Spleen (tissue), 11 donors: ENCODE results near the gene ADH7. TPM values are rescaled to one million over a fixed set of nuclear protein-coding genes. Genes with fewer than 3 reads are reported as not detected.
"Not testable (repeated sequence)": the region's sequence is repeated elsewhere in the genome, so short reads cannot be mapped to it uniquely, and the experiment has no call there.

Experiments
- DNase-seq: peaks from one replicate; pipeline ENCODE4 v3.0.0-alpha.2; 2020
- H3K27ac ChIP-seq, 8 donors: fragments of 200-600 bp; sonication (generic) in 7 of 8; 1 replicate in 4 of 8; 2 replicates in 4 of 8; pipeline versions ENCODE4 v1.5.0 to v1.8.0; 2016 to 2021; ENCODE audit warnings: inconsistent platforms in 4 of 8, mild to moderate bottlenecking in 4 of 8, moderate library complexity in 1 of 8
- H3K27me3 ChIP-seq, 7 donors: fragments of 200-600 bp; sonication (generic) in 6 of 7; replicated peaks in 1 of 7; 1 replicate in 4 of 7; 2 replicates in 3 of 7; pipeline versions ENCODE4 v1.5.0 to v1.8.0; 2016 to 2021; ENCODE audit warnings: inconsistent platforms in 3 of 7, mild to moderate bottlenecking in 1 of 7
- H3K36me3 ChIP-seq, 6 donors: fragments of 200-600 bp; sonication (generic) in 5 of 6; 1 replicate in 4 of 6; 2 replicates in 2 of 6; pipeline versions ENCODE4 v1.5.0 to v1.8.0; 2016 to 2021; ENCODE audit warnings: inconsistent platforms in 2 of 6
- H3K4me1 ChIP-seq, 6 donors: fragments of 200-600 bp; sonication (generic) in 5 of 6; 1 replicate in 3 of 6; 2 replicates in 3 of 6; pipeline versions ENCODE4 v1.5.0 to v1.8.0; 2016 to 2021; ENCODE audit warnings: inconsistent platforms in 3 of 6
- H3K4me3 ChIP-seq, 8 donors: fragments of 200-600 bp; sonication (generic) in 7 of 8; 1 replicate in 4 of 8; 2 replicates in 4 of 8; pipeline versions ENCODE4 v1.5.0 to v1.8.0; 2016 to 2021; ENCODE audit warnings: inconsistent platforms in 4 of 8, mild to moderate bottlenecking in 4 of 8, moderate library complexity in 2 of 8
- H3K9me3 ChIP-seq, 8 donors: fragments of 200-600 bp; sonication (generic) in 7 of 8; 1 replicate in 4 of 8; 2 replicates in 4 of 8; pipeline versions ENCODE4 v1.5.0 to v1.8.0; 2016 to 2021; ENCODE audit warnings: inconsistent platforms in 4 of 8
- CTCF ChIP-seq, 11 experiments: fragments of 200-600 bp in 7 of 11; fragments of 450-650 bp in 4 of 11; sonication (generic) in 4 of 11; IDR thresholded peaks in 8 of 11; conservative IDR thresholded peaks in 3 of 11; 1 replicate in 7 of 11; 2 replicates in 4 of 11; pipeline versions ENCODE4 v1.4.0 to v1.8.0; 2016 to 2021; ENCODE audit warnings: antibody characterized with exemption in 11 of 11, inconsistent platforms in 4 of 11, mild to moderate bottlenecking in 1 of 11
- POLR2A ChIP-seq, 3 donors: fragments of 450-650 bp; IDR thresholded peaks; one replicate each; pipeline ENCODE4 v1.5.1; 2017; ENCODE audit warnings: antibody characterized with exemption in 3 of 3, mild to moderate bottlenecking in 1 of 3
- POLR2AphosphoS5 ChIP-seq, 3 donors: sonication (generic); formaldehyde crosslinking; IDR thresholded peaks; one replicate each; pipeline ENCODE4 v1.5.1; 2017; ENCODE audit warnings: antibody characterized with exemption in 3 of 3
- WGBS, 5 donors: extraction: QIAGEN DNeasy Blood & Tissue Kit in 3 of 5; methylation state at CpG; one replicate each; pipeline versions ENCODE4 v1.1.5 to v1.1.7; 2013 to 2018; 5-methylcytosine and 5-hydroxymethylcytosine counted together
- intact Hi-C: fragments of 100-400 bp; cut with DNase I; formaldehyde crosslinking; loops from one replicate; pipeline ENCODE4 v1.15.0; 2023; ENCODE audit warnings: low total_unique reads
- polyA plus RNA-seq, 3 donors: library from polyadenylated mRNA; stranded (reverse); fragments of 200-250 nt; gene quantifications; one replicate each; pipeline ENCODE4 v1.2.1, GENCODE V29; 2013
- total RNA-seq, 7 donors: library from RNA; depleted of rRNA in 3 of 7; stranded (reverse); fragments of >200 nt in 3 of 7; fragmentation: NEBNext Ultra II Directional in 4 of 7; extraction: Animal tissue kit (Norgen Biotek cat#: 25700) in 4 of 7; gene quantifications; one replicate each; pipeline versions ENCODE4 v1.1.0 to v1.2.1, GENCODE V29; 2016 to 2021
- donor health status: healthy with polysubstance abuse.
- donor health status: DM: no; HTN: no; CAD: no; lungs with moderate emphysema.
- donor health status: DM: no; HTN: no; CAD: no.
- donor health status: Bipolar disorder and iron deficiency.
- donor health status: healthy.
- donor health status: DM: no; HTN: no; CAD: no.
- donor health status: DM: yes; HTN: yes; CAD: no.

The ADH7 gene
- total and polyA plus RNA-seq, 10 donors, result 0.02 to 0.06 TPM; not detected in 8

- Histone ChIP-seq H3K9me3 (peaks cover 0 to 14% (median 0%) of the 10 kb centered on the region in 8 donors), H3K27me3 (peaks cover 0 to 7% (median 0%) of the 10 kb centered on the region in 7 donors), H3K36me3 (no peaks in the 10 kb centered on the region), H3K27ac (peak overlapping the region in 1 of 8 donors; percentile 24), H3K4me3 (no peak overlapping the region), H3K4me1 (no peaks in the 10 kb centered on the region)
- no peak for DNase-seq
- TF ChIP-seq CTCF (IDR thresholded peaks at IDR 0.05 in 8 of 11, conservative IDR thresholded peaks at IDR 0.05 in 3 of 11), result no peak
- no peak for TF ChIP-seq POLR2AphosphoS5 (IDR thresholded peaks at IDR 0.05)
- no peak for TF ChIP-seq POLR2A (IDR thresholded peaks at IDR 0.05)
- intact Hi-C loops, result no loop called here
- 24 to 50% (median 40%) methylated on average over 1 of the region's 1 CpG for WGBS, 5 donors
Measured at GRCh38 chr4:99381588-99382175, 53.5 kb downstream of the ADH7 start.

DNA sequence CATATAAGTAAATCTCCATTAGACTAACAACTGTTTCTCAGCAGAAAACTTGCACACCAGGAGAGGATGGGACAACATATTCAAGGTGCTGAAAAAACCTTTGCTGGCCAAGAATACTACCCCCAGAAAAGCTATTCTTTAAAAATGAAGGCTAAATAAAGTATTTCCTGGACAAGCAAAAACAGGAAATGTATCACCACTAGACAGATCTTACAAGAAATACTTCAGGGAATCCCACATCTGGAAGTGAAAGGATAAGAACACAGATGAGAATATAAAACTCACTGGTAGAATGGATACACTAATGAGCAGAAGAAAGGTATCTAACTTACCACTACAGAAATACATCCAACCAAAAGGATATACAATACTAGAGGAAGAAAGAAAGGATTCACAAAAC, 55.6 kb downstream of the ADH7 start:
- H3K4me1 ChIP-seq, result no peaks in the 10 kb centered on the region
- peaks cover 0 to 32% (median 7%) of the 10 kb centered on the region in 8 donors for H3K9me3 ChIP-seq
- H3K4me3 ChIP-seq, result no peak overlapping the region
- H3K27ac ChIP-seq, result no peak overlapping the region
- intact Hi-C loops, result no loop called here
- DNase-seq, result no peak
- peaks cover 0 to 7% (median 0%) of the 10 kb centered on the region in 7 donors for H3K27me3 ChIP-seq
- TF ChIP-seq POLR2AphosphoS5 (IDR thresholded peaks at IDR 0.05), result no peak
- no peak for TF ChIP-seq POLR2A (IDR thresholded peaks at IDR 0.05)
- TF ChIP-seq CTCF (IDR thresholded peaks at IDR 0.05 in 8 of 11, conservative IDR thresholded peaks at IDR 0.05 in 3 of 11), result no peak
- no peaks in the 10 kb centered on the region for H3K36me3 ChIP-seq

DNA sequence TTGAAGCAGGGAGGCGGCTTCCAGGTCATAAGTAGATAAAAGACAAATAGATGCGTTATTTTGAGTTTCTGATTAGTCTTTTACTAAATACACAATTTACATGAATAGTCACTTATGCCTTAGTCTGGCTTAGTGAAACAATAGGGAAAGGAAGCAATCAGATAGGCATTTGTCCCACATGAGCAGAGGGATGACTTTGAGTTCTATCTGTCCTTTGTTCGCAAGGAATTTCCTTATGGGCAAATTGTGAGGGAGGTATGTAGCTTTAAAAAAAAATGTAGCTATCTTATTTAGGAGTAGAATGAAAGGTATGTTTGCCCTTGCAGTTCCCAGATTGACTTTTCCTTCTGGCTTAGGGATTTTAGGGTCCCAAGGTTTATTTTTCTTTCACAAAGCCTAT, 56.3 kb downstream of the ADH7 start:
- Histone ChIP-seq H3K4me1 (no peaks in the 10 kb centered on the region), H3K9me3 (peaks cover 0 to 32% (median 7%) of the 10 kb centered on the region in 8 donors), H3K27me3 (peaks cover 0 to 7% (median 0%) of the 10 kb centered on the region in 7 donors), H3K4me3 (no peak overlapping the region), H3K36me3 (no peaks in the 10 kb centered on the region), H3K27ac (no peak overlapping the region)
- intact Hi-C loops, result no loop called here
- WGBS, 5 donors, result 88 to 96% (median 92%) methylated on average over 3 of the region's 3 CpGs
- no peak for DNase-seq
- TF ChIP-seq POLR2AphosphoS5 (IDR thresholded peaks at IDR 0.05) (no peak), POLR2A (IDR thresholded peaks at IDR 0.05) (no peak), CTCF (IDR thresholded peaks at IDR 0.05 in 8 of 11, conservative IDR thresholded peaks at IDR 0.05 in 3 of 11) (no peak)

- WGBS, 5 donors, result 70 to 83% (median 72%) methylated on average over 6 of the region's 6 CpGs
- H3K4me1 ChIP-seq, DNase-seq, H3K27me3 ChIP-seq, H3K36me3 ChIP-seq, intact Hi-C loops, H3K27ac ChIP-seq, H3K4me3 ChIP-seq: not testable (repeated sequence)
- H3K9me3 ChIP-seq, result peaks cover 0 to 42% (median 14%) of the 10 kb centered on the region in 8 donors
Measured at GRCh38 chr4:99377341-99377740, 57.8 kb downstream of the ADH7 start.

DNA sequence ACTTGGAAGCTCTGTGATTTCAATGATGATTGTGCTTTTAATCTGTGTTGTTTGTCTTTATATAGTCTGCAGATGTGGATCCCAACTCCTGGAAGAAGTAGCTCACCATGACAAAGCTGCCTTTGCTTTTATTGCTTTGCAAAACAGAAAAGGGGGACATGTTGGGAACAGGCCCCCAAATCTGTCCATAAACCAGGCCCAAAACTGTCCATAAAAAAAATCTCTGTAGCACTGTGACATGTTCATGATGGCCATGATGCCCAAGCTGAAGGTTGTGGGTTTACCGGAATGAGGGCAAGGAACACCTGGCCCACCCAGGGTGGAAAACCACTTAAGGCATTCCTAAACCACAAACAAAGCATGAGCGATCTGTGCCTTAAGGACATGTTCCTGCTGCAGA, 62.7 kb downstream of the ADH7 start:
- H3K27ac ChIP-seq, H3K4me3 ChIP-seq, H3K27me3 ChIP-seq, intact Hi-C loops, DNase-seq, H3K36me3 ChIP-seq, H3K4me1 ChIP-seq: not testable (repeated sequence)
- 92 to 98% (median 94%) methylated on average over 2 of the region's 2 CpGs for WGBS, 5 donors
- peaks cover 0 to 40% (median 16%) of the 10 kb centered on the region in 8 donors for H3K9me3 ChIP-seq

DNA sequence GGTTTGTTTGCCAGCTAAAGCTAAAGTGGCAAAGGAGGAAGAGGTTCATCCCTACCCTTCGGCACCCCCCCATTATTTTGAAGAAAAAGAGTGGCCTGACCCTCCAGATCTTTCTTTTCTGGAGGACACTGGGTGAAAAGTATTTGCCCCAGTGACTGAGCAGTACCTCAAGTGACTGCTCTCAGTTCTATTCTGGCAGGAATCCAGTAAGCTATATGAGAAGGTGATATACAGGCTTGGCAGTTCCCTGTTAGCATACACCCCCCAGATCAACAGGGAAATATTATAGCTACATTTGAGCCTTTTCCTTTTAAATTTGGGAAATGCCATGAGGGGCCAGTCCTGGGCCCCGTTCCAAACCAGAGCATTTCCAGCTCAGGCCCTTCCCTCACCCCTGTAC, 67.3 kb downstream of the ADH7 start:
- H3K4me3 ChIP-seq, DNase-seq, H3K27ac ChIP-seq, intact Hi-C loops, H3K27me3 ChIP-seq, H3K4me1 ChIP-seq, H3K36me3 ChIP-seq: not testable (repeated sequence)
- peaks cover 0 to 23% (median 11%) of the 10 kb centered on the region in 8 donors for H3K9me3 ChIP-seq
- WGBS, 5 donors, result 37 to 77% (median 67%) methylated on average over 2 of the region's 2 CpGs
